Astrocyte (in vitro differentiated cells and primary cell): ENCODE results near the gene PDGFD. TPM values are rescaled to one million over a fixed set of nuclear protein-coding genes. Genes with fewer than 3 reads are reported as not detected.
A peak's percentile ranks its signal among the peaks of the same experiment; 100 is the strongest.

ENCODE experiments used
- DNase-seq: peaks from one replicate; pipeline ENCODE4 v3.0.0-alpha.2; 2010; ENCODE audit warnings: low read depth
- FAIRE-seq: peaks from 2 replicates; lab custom pipeline; 2011; peaks lifted over from hg19 to GRCh38; lab: Jason Lieb, UNC
- H2AFZ ChIP-seq: 2 replicates; pipeline ENCODE4 v1.6.0; 2012; ENCODE audit warnings: low read depth, low read length, inconsistent platforms
- H3K27ac ChIP-seq: 2 replicates; pipeline ENCODE4 v1.5.1; 2011; ENCODE audit warnings: low read depth, low read length, inconsistent platforms
- H3K27me3 ChIP-seq: 2 replicates; pipeline ENCODE4 v1.6.0; 2011; ENCODE audit warnings: low read length, inconsistent platforms; ENCODE audit not compliant: insufficient read depth
- H3K36me3 ChIP-seq: 2 replicates; pipeline ENCODE4 v1.5.1; 2011; ENCODE audit warnings: low read length, inconsistent platforms; ENCODE audit not compliant: insufficient read depth
- H3K4me1 ChIP-seq: 2 replicates; pipeline ENCODE4 v1.5.1; 2011; ENCODE audit warnings: low read length, inconsistent platforms; ENCODE audit not compliant: insufficient read depth
- H3K4me2 ChIP-seq: 2 replicates; pipeline ENCODE4 v1.6.0; 2012; ENCODE audit warnings: low read length, inconsistent platforms
- H3K4me3 ChIP-seq: 2 replicates; pipeline ENCODE4 v1.5.1; 2011; ENCODE audit warnings: low read depth, mild to moderate bottlenecking, low read length, inconsistent platforms; ENCODE audit not compliant: insufficient read depth
- H3K79me2 ChIP-seq: 2 replicates; pipeline ENCODE4 v1.6.0; 2012; ENCODE audit warnings: mild to moderate bottlenecking, low read length, inconsistent platforms; ENCODE audit not compliant: insufficient read depth
- H3K9ac ChIP-seq: 2 replicates; pipeline ENCODE4 v1.6.0; 2012; ENCODE audit warnings: mild to moderate bottlenecking, low read length, inconsistent platforms
- H3K9me3 ChIP-seq: 2 replicates; pipeline ENCODE4 v1.5.1; 2012; ENCODE audit warnings: low read depth, mild to moderate bottlenecking, low read length, inconsistent platforms; ENCODE audit not compliant: insufficient read depth
- H4K20me1 ChIP-seq: 2 replicates; pipeline ENCODE4 v1.6.0; 2012; ENCODE audit warnings: low read length, inconsistent platforms; ENCODE audit not compliant: insufficient read depth
- H3K27ac Mint-ChIP-seq: one replicate; pipeline ENCODE4 v1.8.0; 2021; ENCODE audit warnings: mild to moderate bottlenecking, mixed read lengths; ENCODE audit not compliant: unreplicated experiment
- H3K27me3 Mint-ChIP-seq: one replicate; pipeline ENCODE4 v1.8.0; 2021; ENCODE audit warnings: low read depth, mixed read lengths; ENCODE audit not compliant: unreplicated experiment
- H3K36me3 Mint-ChIP-seq: one replicate; pipeline ENCODE4 v1.8.0; 2021; ENCODE audit warnings: low read depth, mixed read lengths; ENCODE audit not compliant: unreplicated experiment
- H3K4me1 Mint-ChIP-seq: one replicate; pipeline ENCODE4 v1.8.0; 2021; ENCODE audit warnings: low read depth, mixed read lengths; ENCODE audit not compliant: unreplicated experiment
- H3K4me3 Mint-ChIP-seq: one replicate; pipeline ENCODE4 v1.8.0; 2021; ENCODE audit warnings: mild to moderate bottlenecking, moderate library complexity, mixed read lengths; ENCODE audit not compliant: unreplicated experiment
- H3K9me3 Mint-ChIP-seq: one replicate; pipeline ENCODE4 v1.8.0; 2021; ENCODE audit warnings: mild to moderate bottlenecking, mixed read lengths; ENCODE audit not compliant: unreplicated experiment
- EZH2 ChIP-seq: IDR thresholded peaks from 2 replicates; pipeline ENCODE4 v1.6.1; 2012; ENCODE audit warnings: mild to moderate bottlenecking, low read length, inconsistent platforms; ENCODE audit not compliant: insufficient read depth
- total RNA-seq: library from RNA; stranded (reverse); gene quantifications from 2 replicates; pipeline ENCODE4 v1.2.1, GENCODE V29; 2021
- TF ChIP-seq, protein P1 (sequence below): IDR thresholded peaks from 2 replicates; pipeline ENCODE4 v1.5.1; 2011; ENCODE audit warnings: low read depth, mild to moderate bottlenecking, inconsistent platforms, low read length, moderate library complexity; ENCODE audit not compliant: insufficient read depth

The PDGFD gene
- total RNA-seq, 1 donor from 2014 or later = 2.6 TPM

DNA sequence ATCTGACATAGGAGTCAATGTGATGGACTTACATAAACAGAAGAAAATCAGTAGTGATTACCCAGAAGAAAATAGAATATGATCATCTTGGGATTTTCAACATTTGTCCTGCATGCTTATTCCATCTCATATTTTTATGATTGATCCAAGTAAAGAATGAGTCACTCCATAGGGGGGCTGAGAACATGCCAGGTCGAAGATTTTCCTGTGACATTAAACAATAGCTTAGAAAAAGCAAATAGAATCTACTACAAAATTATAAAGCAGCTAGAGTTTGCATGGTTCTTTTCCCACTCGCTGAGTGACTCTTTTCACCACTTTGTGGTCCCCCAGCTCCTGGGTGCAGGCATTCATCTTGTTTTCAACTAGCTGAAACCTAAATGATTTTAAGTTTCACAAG lies 71.2 kb downstream of the PDGFD start:
- H3K4me1 ChIP-seq = no peaks in the 10 kb centered on the region
- H3K9me3 ChIP-seq = no peaks in the 10 kb centered on the region
- Mint-ChIP-seq H3K27me3 (no peaks in the 10 kb centered on the region), H3K27ac (no peak overlapping the region), H3K4me1 (peaks cover 16% of the 10 kb centered on the region), H3K4me3 (no peak overlapping the region), H3K9me3 (no peaks in the 10 kb centered on the region), H3K36me3 (no peaks in the 10 kb centered on the region)
- H3K27me3 ChIP-seq = no peaks in the 10 kb centered on the region
- H3K79me2 ChIP-seq = no peaks in the 10 kb centered on the region
- no peak overlapping the region for H3K27ac ChIP-seq
- FAIRE-seq (no peak), DNase-seq (no peak)
- no peak overlapping the region for H3K4me3 ChIP-seq
- H3K9ac ChIP-seq = no peak overlapping the region
- no peaks in the 10 kb centered on the region for H4K20me1 ChIP-seq
- TF ChIP-seq, protein P1, sequence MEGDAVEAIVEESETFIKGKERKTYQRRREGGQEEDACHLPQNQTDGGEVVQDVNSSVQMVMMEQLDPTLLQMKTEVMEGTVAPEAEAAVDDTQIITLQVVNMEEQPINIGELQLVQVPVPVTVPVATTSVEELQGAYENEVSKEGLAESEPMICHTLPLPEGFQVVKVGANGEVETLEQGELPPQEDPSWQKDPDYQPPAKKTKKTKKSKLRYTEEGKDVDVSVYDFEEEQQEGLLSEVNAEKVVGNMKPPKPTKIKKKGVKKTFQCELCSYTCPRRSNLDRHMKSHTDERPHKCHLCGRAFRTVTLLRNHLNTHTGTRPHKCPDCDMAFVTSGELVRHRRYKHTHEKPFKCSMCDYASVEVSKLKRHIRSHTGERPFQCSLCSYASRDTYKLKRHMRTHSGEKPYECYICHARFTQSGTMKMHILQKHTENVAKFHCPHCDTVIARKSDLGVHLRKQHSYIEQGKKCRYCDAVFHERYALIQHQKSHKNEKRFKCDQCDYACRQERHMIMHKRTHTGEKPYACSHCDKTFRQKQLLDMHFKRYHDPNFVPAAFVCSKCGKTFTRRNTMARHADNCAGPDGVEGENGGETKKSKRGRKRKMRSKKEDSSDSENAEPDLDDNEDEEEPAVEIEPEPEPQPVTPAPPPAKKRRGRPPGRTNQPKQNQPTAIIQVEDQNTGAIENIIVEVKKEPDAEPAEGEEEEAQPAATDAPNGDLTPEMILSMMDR = no peak
- TF ChIP-seq EZH2 = no peak
- no peak overlapping the region for H3K4me2 ChIP-seq
- H3K36me3 ChIP-seq = no peaks in the 10 kb centered on the region
- no peak overlapping the region for H2AFZ ChIP-seq

DNA sequence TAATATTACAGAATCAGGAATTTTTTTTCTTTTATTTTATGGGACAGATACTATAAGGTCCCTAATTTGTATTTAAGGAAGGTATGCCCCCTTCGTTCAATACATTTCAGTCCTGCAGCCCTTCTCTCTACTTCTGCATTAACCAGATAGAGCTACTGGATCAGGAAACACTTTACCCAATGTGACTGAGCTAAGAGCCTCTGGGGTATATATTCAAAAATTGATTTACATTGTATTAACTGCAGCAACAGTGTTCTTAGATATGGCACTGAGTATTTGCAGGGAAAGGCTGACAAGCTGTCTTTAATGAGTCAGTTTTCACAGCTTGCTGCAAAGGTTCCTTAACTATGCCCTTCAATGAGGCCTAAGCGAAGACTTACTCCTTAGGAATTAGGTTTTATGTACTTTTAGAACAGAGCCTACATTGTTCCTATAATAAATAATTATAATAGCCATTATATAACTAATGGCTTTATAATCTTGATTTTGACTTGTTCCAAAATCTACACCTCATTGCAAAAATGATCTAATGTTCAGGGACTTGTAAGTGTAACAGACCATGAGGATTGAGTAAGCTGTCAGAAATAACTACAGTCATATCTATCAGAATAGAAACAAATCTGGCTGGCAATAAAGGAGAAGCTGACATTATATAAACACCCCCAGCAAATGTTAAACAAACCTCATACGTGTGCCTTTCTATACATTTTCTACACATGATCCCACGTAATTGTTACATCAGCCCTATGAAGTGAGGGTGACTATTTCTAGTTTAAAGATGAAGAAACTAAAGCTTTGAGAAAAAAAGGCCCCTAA lies 72.5 kb downstream of the PDGFD start:
- no peaks in the 10 kb centered on the region for H3K36me3 ChIP-seq
- no peaks in the 10 kb centered on the region for H3K79me2 ChIP-seq
- Mint-ChIP-seq H3K4me3 (no peak overlapping the region), H3K27me3 (no peaks in the 10 kb centered on the region), H3K9me3 (no peaks in the 10 kb centered on the region), H3K36me3 (no peaks in the 10 kb centered on the region), H3K4me1 (peaks cover 16% of the 10 kb centered on the region), H3K27ac (no peak overlapping the region)
- H3K27me3 ChIP-seq = no peaks in the 10 kb centered on the region
- H3K9ac ChIP-seq = no peak overlapping the region
- no peak overlapping the region for H3K4me3 ChIP-seq
- H3K9me3 ChIP-seq = no peaks in the 10 kb centered on the region
- FAIRE-seq (no peak), DNase-seq (peak; percentile 28)
- no peak overlapping the region for H3K4me2 ChIP-seq
- H3K4me1 ChIP-seq = no peaks in the 10 kb centered on the region
- no peak overlapping the region for H2AFZ ChIP-seq
- H3K27ac ChIP-seq = no peak overlapping the region
- TF ChIP-seq EZH2 = no peak
- TF ChIP-seq, protein P1 = no peak
- H4K20me1 ChIP-seq = no peaks in the 10 kb centered on the region

DNA sequence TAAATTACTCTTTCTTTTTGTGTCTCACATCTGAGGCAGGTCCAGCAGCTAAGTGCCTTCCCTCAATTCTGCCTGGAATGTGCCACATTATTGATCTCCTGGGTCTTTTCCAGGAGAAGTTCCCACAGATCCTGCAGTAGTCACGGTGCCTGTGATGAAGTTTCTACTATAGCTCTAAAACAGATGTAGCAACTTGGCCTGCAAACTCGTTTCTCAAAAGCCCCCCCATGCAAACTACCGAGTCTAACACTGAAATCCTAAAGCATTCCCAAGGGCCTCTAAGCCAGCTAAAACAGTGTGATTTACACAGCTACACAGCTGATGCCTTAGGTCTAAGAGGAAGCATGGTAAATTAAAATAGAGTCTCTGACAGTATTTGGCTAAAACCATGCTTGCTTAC lies 73.2 kb downstream of the PDGFD start:
- Mint-ChIP-seq H3K4me3 (no peak overlapping the region), H3K9me3 (no peaks in the 10 kb centered on the region), H3K27ac (no peak overlapping the region), H3K36me3 (no peaks in the 10 kb centered on the region), H3K4me1 (peaks cover 16% of the 10 kb centered on the region), H3K27me3 (no peaks in the 10 kb centered on the region)
- no peak for DNase-seq
- Histone ChIP-seq H3K79me2 (no peaks in the 10 kb centered on the region), H2AFZ (no peak overlapping the region), H3K4me3 (no peak overlapping the region), H3K4me1 (no peaks in the 10 kb centered on the region), H3K9ac (no peak overlapping the region), H3K4me2 (no peak overlapping the region), H3K36me3 (no peaks in the 10 kb centered on the region), H4K20me1 (no peaks in the 10 kb centered on the region), H3K27me3 (no peaks in the 10 kb centered on the region), H3K27ac (no peak overlapping the region), H3K9me3 (no peaks in the 10 kb centered on the region)
- no peak for FAIRE-seq
- TF ChIP-seq, protein P1 = no peak
- TF ChIP-seq EZH2 = no peak
